Measurements from ENCODE around the gene SP3.
"Not testable (repeated sequence)": the region's sequence is repeated elsewhere in the genome, so short reads cannot be mapped to it uniquely, and the experiment has no call there.

SP3 gene

GRCh38 chr2:173889464-173889863 lies 75.7 kb downstream of the SP3 start:
- not testable (repeated sequence) for DNase-seq (ENCODE audit: low spot score)

- no peak for DNase-seq (ENCODE audit: low spot score)
Measured at GRCh38 chr2:173886613-173887012, 78.6 kb downstream of the SP3 start.

GRCh38 chr2:173884025-173884802 lies 81.0 kb downstream of the SP3 start:
- DNase-seq (ENCODE audit: low spot score), result peak; percentile 52

GRCh38 chr2:173881886-173882285 lies 83.3 kb downstream of the SP3 start:
- DNase-seq (ENCODE audit: low spot score), result no peak

- peak; percentile 6 for DNase-seq (ENCODE audit: low spot score)
Measured at GRCh38 chr2:173881461-173881860, 83.7 kb downstream of the SP3 start.

GRCh38 chr2:173880561-173880960 lies 84.6 kb downstream of the SP3 start:
- no peak for DNase-seq (ENCODE audit: low spot score)

- no peak for DNase-seq (ENCODE audit: low spot score)
Measured at GRCh38 chr2:173876833-173877413, 88.2 kb downstream of the SP3 start.

- DNase-seq (ENCODE audit: low spot score), result no peak
Measured at GRCh38 chr2:173874894-173875237, 90.3 kb downstream of the SP3 start.

GRCh38 chr2:173874003-173874893 lies 90.9 kb downstream of the SP3 start:
- no peak for DNase-seq (ENCODE audit: low spot score)

- DNase-seq (ENCODE audit: low spot score), result no peak
Measured at GRCh38 chr2:173872714-173873113, 92.5 kb downstream of the SP3 start.

- DNase-seq (ENCODE audit: low spot score), result no peak
Measured at GRCh38 chr2:173869244-173870229, 95.6 kb downstream of the SP3 start.

- no peak for DNase-seq (ENCODE audit: low spot score)
Measured at GRCh38 chr2:173868406-173868805, 96.8 kb downstream of the SP3 start.

GRCh38 chr2:173866874-173867618 lies 98.1 kb downstream of the SP3 start:
- DNase-seq (ENCODE audit: low spot score), result no peak

GRCh38 chr2:173865971-173866873 lies 99.0 kb downstream of the SP3 start:
- DNase-seq (ENCODE audit: low spot score), result no peak

GRCh38 chr2:173862612-173863217 lies 102.5 kb downstream of the SP3 start:
- DNase-seq (ENCODE audit: low spot score), result no peak

- DNase-seq (ENCODE audit: low spot score), result no peak
Measured at GRCh38 chr2:173860566-173860965, 104.6 kb downstream of the SP3 start.

GRCh38 chr2:173860082-173860481 lies 105.1 kb downstream of the SP3 start:
- no peak for DNase-seq (ENCODE audit: low spot score)

GRCh38 chr2:173858291-173858731 lies 106.9 kb downstream of the SP3 start:
- no peak for DNase-seq (ENCODE audit: low spot score)
